Ishikawa (cell line): ENCODE data around the gene ZNHIT1.

ENCODE experiments used
- CEBPB ChIP-seq: IDR thresholded peaks from 2 replicates; pipeline ENCODE4 v1.6.1; 2012
- CREB1 ChIP-seq: IDR thresholded peaks from 2 replicates; pipeline ENCODE4 v1.6.1; 2012; ENCODE audit warnings: low read depth
- EGR1 ChIP-seq: IDR thresholded peaks from 2 replicates; pipeline ENCODE4 v1.6.1; 2012
- EP300 ChIP-seq: IDR thresholded peaks from 2 replicates; pipeline ENCODE4 v1.6.1; 2012; ENCODE audit warnings: borderline replicate concordance
- FOXM1 ChIP-seq: IDR thresholded peaks from 2 replicates; pipeline ENCODE4 v1.6.1; 2012; ENCODE audit warnings: low read depth, borderline replicate concordance
- MAX ChIP-seq: IDR thresholded peaks from 2 replicates; pipeline ENCODE4 v1.6.1; 2012
- NFIC ChIP-seq: IDR thresholded peaks from 2 replicates; pipeline ENCODE4 v1.6.1; 2012
- RAD21 ChIP-seq: IDR thresholded peaks from 2 replicates; pipeline ENCODE4 v1.6.1; 2012; ENCODE audit warnings: low read depth
- REST ChIP-seq: IDR thresholded peaks from 2 replicates; pipeline ENCODE4 v1.6.1; 2012; ENCODE audit warnings: low read depth, mild to moderate bottlenecking
- TAF1 ChIP-seq: IDR thresholded peaks from 2 replicates; pipeline ENCODE4 v1.6.1; 2012; ENCODE audit warnings: low read depth, mild to moderate bottlenecking
- TCF12 ChIP-seq: IDR thresholded peaks from 2 replicates; pipeline ENCODE4 v1.6.1; 2012; ENCODE audit warnings: low read depth
- TEAD4 ChIP-seq: IDR thresholded peaks from 2 replicates; pipeline ENCODE4 v1.6.1; 2012
- USF1 ChIP-seq: IDR thresholded peaks from 2 replicates; pipeline ENCODE4 v1.6.1; 2012
- YY1 ChIP-seq: IDR thresholded peaks from 2 replicates; pipeline ENCODE4 v1.6.1; 2012; ENCODE audit warnings: low read depth
- ZBTB7A ChIP-seq: IDR thresholded peaks from 2 replicates; pipeline ENCODE4 v1.6.1; 2012; ENCODE audit warnings: low read depth

The ZNHIT1 gene

GRCh38 chr7:101216001-101216859 lies 1.7 kb upstream of the ZNHIT1 start:
- no peak for TF ChIP-seq USF1
- no peak for TF ChIP-seq MAX
- no peak for TF ChIP-seq TAF1
- no peak for TF ChIP-seq RAD21
- no peak for TF ChIP-seq CEBPB
- TF ChIP-seq EGR1, result no peak
- TF ChIP-seq TCF12, result no peak
- TF ChIP-seq CREB1, result no peak

GRCh38 chr7:101216860-101217387 lies 1.0 kb upstream of the ZNHIT1 start:
- TF ChIP-seq EGR1 (no peak), ZBTB7A (no peak), TEAD4 (no peak), TCF12 (no peak), RAD21 (no peak), CEBPB (no peak), FOXM1 (no peak), CREB1 (no peak), REST (no peak), MAX (no peak), EP300 (no peak), USF1 (no peak), YY1 (no peak), TAF1 (no peak), NFIC (no peak)

GRCh38 chr7:101218236-101219125 lies 516 bp downstream of the ZNHIT1 start:
- TF ChIP-seq FOXM1 (no peak), ZBTB7A (no peak), RAD21 (no peak), TCF12 (no peak), USF1 (no peak), YY1 (no peak), MAX (no peak), EGR1 (no peak), REST (no peak), EP300 (no peak), CREB1 (no peak), TEAD4 (no peak), NFIC (no peak), CEBPB (no peak), TAF1 (no peak)

- TF ChIP-seq REST (no peak), TCF12 (no peak), CREB1 (no peak), CEBPB (no peak), YY1 (no peak), RAD21 (no peak), ZBTB7A (no peak), USF1 (no peak), TEAD4 (no peak), EGR1 (no peak), TAF1 (no peak), FOXM1 (no peak), NFIC (no peak), MAX (no peak), EP300 (no peak)
Observed at GRCh38 chr7:101220295-101220694, 2.3 kb downstream of the ZNHIT1 start.
